Breast epithelium (tissue), 4 donors: ENCODE results near the gene ARHGEF17. TPM values are rescaled to one million over a fixed set of nuclear protein-coding genes. Genes with fewer than 3 reads are reported as not detected.

Source experiments
- DNase-seq, 2 donors: peaks; one replicate each; pipeline ENCODE4 v3.0.0-alpha.2; 2019; ENCODE audit warnings: low spot score in 2 of 2
- H3K27ac ChIP-seq, 2 donors: fragments of 200-600 bp; sonication (generic) in 1 of 2; one replicate each; pipeline ENCODE4 v1.5.1; 2016 to 2019; ENCODE audit warnings: mild to moderate bottlenecking in 1 of 2
- H3K27me3 ChIP-seq, 2 donors: fragments of 200-600 bp; sonication (generic) in 1 of 2; one replicate each; pipeline versions ENCODE4 v1.5.1 to v1.6.0; 2017 to 2019; ENCODE audit warnings: control low read depth in 1 of 2, mild to moderate bottlenecking in 1 of 2
- H3K36me3 ChIP-seq: fragments of 200-600 bp; one replicate; pipeline ENCODE4 v1.5.1; 2019
- H3K4me1 ChIP-seq, 2 donors: fragments of 200-600 bp; sonication (generic); one replicate each; pipeline ENCODE4 v1.5.1; 2016 to 2019; ENCODE audit warnings: control low read depth in 1 of 2
- H3K4me3 ChIP-seq, 3 donors: fragments of 200-600 bp; sonication (generic); 1 replicate in 2 of 3; 2 replicates in 1 of 3; pipeline ENCODE4 v1.5.1; 2016 to 2019; ENCODE audit warnings: mild to moderate bottlenecking in 3 of 3, moderate library complexity in 2 of 3
- H3K9me3 ChIP-seq, 2 donors: fragments of 200-600 bp; sonication (generic) in 1 of 2; one replicate each; pipeline ENCODE4 v1.5.1; 2016 to 2019; ENCODE audit warnings: control low read depth in 1 of 2
- POLR2A ChIP-seq: fragments of 450-650 bp; IDR thresholded peaks from one replicate; pipeline ENCODE4 v1.6.1; 2016; ENCODE audit warnings: antibody characterized with exemption, mild to moderate bottlenecking, moderate library complexity
- POLR2AphosphoS5 ChIP-seq, 3 donors: sonication (generic); formaldehyde crosslinking; IDR thresholded peaks; one replicate each; pipeline ENCODE4 v1.6.1; 2017; ENCODE audit warnings: antibody characterized with exemption in 3 of 3
- intact Hi-C: fragments of 100-400 bp; cut with DNase I; formaldehyde crosslinking; loops from one replicate; pipeline ENCODE4 v1.15.1; 2023; ENCODE audit warnings: low total_unique reads
- total RNA-seq, 3 donors: library from RNA; depleted of rRNA; stranded (reverse); fragments of >200 nt; gene quantifications; one replicate each; pipeline ENCODE4 v1.1.0, GENCODE V29; 2016
- TF ChIP-seq, protein P1 (sequence below), 3 donors: fragments of 450-650 bp; IDR thresholded peaks; one replicate each; pipeline ENCODE4 v1.5.1; 2016 to 2017; ENCODE audit warnings: antibody characterized with exemption in 3 of 3, mild to moderate bottlenecking in 3 of 3, moderate library complexity in 3 of 3

The ARHGEF17 gene
- total RNA-seq, 3 donors from 2014 or later: 28.8 to 54.7 (median 38.2) TPM

DNA sequence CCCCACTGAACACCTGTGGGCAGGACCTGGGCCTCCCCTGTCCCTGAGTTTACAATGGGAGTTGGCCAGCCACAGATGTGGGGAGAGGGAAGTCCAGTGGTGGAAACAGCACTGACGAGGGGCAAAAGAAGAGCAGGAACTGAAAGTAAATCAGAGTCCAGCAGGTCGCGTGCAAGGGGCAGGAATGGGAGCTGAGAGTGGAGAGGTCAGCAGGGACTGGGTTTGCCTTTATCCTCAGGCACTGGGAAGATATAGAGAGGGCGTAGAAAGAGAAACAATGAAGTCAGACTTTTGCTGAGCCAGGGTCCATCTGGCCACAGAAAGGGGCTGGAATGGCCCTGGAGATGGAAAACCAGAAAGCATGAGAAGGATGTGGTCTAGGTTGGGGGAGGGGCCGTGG, 27.4 kb upstream of the ARHGEF17 start:
- intact Hi-C loops: no loop called here
- no peaks in the 10 kb centered on the region for H3K36me3 ChIP-seq
- H3K27me3 ChIP-seq: no peaks in the 10 kb centered on the region
- no peaks in the 10 kb centered on the region for H3K4me1 ChIP-seq
- no peak overlapping the region for H3K4me3 ChIP-seq
- TF ChIP-seq POLR2A (no peak), POLR2AphosphoS5 (IDR thresholded peaks at IDR 0.05) (no peak)
- TF ChIP-seq, protein P1, sequence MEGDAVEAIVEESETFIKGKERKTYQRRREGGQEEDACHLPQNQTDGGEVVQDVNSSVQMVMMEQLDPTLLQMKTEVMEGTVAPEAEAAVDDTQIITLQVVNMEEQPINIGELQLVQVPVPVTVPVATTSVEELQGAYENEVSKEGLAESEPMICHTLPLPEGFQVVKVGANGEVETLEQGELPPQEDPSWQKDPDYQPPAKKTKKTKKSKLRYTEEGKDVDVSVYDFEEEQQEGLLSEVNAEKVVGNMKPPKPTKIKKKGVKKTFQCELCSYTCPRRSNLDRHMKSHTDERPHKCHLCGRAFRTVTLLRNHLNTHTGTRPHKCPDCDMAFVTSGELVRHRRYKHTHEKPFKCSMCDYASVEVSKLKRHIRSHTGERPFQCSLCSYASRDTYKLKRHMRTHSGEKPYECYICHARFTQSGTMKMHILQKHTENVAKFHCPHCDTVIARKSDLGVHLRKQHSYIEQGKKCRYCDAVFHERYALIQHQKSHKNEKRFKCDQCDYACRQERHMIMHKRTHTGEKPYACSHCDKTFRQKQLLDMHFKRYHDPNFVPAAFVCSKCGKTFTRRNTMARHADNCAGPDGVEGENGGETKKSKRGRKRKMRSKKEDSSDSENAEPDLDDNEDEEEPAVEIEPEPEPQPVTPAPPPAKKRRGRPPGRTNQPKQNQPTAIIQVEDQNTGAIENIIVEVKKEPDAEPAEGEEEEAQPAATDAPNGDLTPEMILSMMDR (IDR thresholded peaks at IDR 0.05): no peak
- DNase-seq: no peak
- no peak overlapping the region for H3K27ac ChIP-seq
- H3K9me3 ChIP-seq: no peaks in the 10 kb centered on the region

DNA sequence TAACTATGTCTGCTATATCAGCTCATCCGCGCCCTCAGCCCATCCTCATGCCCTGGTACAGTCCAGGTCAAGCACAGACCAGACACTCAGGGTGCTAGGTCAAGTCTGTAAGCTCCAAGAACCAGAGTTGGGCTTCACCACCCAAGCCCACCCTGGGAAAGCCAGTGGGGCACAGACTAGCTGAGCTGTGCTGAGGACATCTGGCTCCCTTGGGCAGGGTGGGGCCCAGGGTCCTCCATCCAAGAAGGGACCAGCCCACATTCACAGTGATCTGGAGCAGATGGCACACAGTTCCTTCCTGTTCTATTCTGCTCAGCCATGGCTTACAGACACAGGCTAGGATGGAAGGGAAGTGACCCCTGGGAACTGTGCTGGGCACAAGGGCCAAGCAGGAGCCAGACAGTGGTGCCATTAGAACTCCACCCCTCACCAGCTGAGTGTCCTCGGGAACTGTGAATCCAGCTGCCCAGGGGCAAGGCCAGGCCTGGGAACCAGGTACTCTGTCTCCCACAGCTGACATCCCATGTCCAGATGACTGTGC, 26.8 kb upstream of the ARHGEF17 start:
- intact Hi-C loops: no loop called here
- no peak for DNase-seq
- no peak overlapping the region for H3K27ac ChIP-seq
- TF ChIP-seq POLR2A (no peak), POLR2AphosphoS5 (IDR thresholded peaks at IDR 0.05) (no peak)
- TF ChIP-seq, protein P1 (IDR thresholded peaks at IDR 0.05): no peak
- no peaks in the 10 kb centered on the region for H3K27me3 ChIP-seq
- H3K4me1 ChIP-seq: no peaks in the 10 kb centered on the region
- no peak overlapping the region for H3K4me3 ChIP-seq
- no peaks in the 10 kb centered on the region for H3K9me3 ChIP-seq
- H3K36me3 ChIP-seq: no peaks in the 10 kb centered on the region

DNA sequence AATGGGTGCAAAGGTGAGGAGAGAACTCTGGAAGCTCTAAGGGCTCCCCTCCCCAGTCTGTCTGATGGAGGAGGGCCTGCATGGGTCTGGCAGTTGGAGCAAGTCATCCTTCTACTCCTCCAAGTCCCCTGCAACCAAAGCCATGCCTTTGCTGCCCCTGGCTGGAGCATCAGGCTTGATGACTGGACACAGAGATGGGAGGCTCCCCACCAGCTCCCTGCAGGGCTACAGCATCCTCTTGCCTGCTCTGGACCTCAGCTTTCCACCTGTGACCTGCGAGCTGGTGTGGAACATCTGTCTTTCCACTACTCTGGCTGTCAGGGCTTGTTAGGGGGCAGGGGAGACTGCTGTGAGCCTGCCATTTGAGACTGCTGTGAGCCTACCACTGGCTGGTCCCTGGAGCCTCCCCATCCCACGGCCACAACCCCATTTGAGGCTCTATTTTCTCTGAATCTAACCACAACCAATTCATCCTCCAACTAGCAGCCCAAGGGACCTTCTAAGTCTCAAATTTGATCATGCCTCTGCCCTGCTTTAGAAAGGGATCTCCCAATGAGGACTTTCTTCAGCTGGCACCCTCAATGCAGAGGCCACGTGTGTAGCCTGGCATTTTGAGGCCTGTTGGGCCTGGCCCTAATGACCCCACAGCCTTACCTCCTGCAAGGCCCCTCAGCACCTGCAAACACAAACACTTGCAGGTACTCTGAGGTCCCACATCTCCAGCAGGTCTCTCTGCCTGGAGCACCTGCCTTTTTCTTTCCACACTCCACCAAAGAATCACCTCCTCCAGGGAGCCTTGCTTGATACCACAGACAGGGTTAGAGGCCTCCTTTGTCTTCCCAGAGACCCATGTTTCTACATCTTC, 26.0 kb upstream of the ARHGEF17 start:
- Histone ChIP-seq H3K4me3 (no peak overlapping the region), H3K9me3 (no peaks in the 10 kb centered on the region), H3K27me3 (no peaks in the 10 kb centered on the region), H3K4me1 (no peaks in the 10 kb centered on the region), H3K27ac (no peak overlapping the region), H3K36me3 (no peaks in the 10 kb centered on the region)
- no peak for DNase-seq
- TF ChIP-seq POLR2AphosphoS5 (IDR thresholded peaks at IDR 0.05) (no peak), POLR2A (no peak)
- TF ChIP-seq, protein P1 (IDR thresholded peaks at IDR 0.05): no peak
- intact Hi-C loops: no loop called here

DNA sequence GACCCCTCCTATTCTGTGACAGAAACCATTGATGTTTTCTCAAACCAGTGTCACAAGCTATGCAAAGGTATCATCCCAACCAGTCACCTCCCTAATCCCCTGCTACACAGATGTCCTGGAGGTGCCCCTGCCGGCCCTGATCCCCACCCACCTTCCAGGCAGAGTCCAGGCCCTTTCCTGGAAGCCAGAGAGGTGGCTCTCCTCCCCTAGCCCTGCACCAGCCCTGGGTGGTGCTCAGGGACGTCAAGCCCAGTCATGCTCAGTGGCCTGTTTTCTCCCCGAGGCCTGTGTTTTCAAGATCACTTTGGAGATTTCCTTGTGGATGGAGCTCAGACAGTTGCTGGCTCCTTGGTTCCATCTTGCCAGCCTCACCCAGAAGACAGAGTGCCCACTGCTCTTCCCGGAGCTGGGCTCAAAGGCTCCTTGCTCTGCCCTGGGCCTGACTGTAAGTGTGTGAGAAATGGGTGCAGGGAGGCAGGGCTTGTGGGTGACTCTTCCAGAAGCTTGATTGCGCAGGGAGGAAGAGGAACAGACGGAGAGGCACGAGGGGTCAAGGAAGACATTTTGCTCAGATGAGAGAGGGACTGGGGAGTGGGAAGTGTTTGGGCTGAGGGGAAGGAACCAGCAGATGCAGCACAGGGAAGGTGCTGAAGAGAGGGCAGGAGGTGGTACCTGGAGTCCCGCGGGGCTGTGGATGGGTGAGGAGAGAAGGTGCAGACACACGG, 24.6 kb upstream of the ARHGEF17 start:
- no peak overlapping the region for H3K27ac ChIP-seq
- H3K36me3 ChIP-seq: no peaks in the 10 kb centered on the region
- TF ChIP-seq, protein P1 (IDR thresholded peaks at IDR 0.05): no peak
- TF ChIP-seq POLR2A: no peak
- intact Hi-C loops: no loop called here
- H3K9me3 ChIP-seq: no peaks in the 10 kb centered on the region
- H3K4me1 ChIP-seq: no peaks in the 10 kb centered on the region
- no peak for DNase-seq
- no peak overlapping the region for H3K4me3 ChIP-seq
- no peaks in the 10 kb centered on the region for H3K27me3 ChIP-seq

DNA sequence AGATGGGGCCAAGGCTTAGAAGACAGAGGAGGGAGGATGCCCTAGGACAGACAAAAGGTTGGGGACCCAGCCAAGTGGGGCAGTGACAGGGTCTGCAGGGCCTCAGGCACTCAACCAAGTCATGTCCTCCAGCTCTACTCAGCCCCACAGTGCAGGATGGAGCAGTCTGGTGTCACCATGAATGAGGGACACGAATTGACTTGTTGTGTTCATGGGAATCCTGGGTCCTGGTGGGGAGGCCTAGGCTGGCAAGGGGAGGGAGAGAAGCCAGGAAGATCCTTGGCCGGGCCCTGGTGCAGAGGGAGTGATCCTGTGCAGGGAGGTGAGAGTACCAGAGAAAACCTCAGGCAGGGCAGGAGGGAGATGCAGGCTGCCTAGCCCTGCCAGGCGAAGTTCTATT, 24.0 kb upstream of the ARHGEF17 start:
- no peaks in the 10 kb centered on the region for H3K36me3 ChIP-seq
- no peak overlapping the region for H3K27ac ChIP-seq
- H3K4me1 ChIP-seq: no peaks in the 10 kb centered on the region
- no peak for DNase-seq
- no peaks in the 10 kb centered on the region for H3K27me3 ChIP-seq
- H3K9me3 ChIP-seq: no peaks in the 10 kb centered on the region
- no peak overlapping the region for H3K4me3 ChIP-seq
- TF ChIP-seq, protein P1 (IDR thresholded peaks at IDR 0.05): no peak
- no peak for TF ChIP-seq POLR2A
- TF ChIP-seq POLR2AphosphoS5 (IDR thresholded peaks at IDR 0.05): no peak
- intact Hi-C loops: no loop called here
